Measurements from ENCODE around the gene OLFML3.

OLFML3 gene

GRCh38 chr1:114025609-114026401, 46.5 kb downstream of the OLFML3 start:
- no peak for DNase-seq (ENCODE audit: low read depth in 2 of 2)

DNA sequence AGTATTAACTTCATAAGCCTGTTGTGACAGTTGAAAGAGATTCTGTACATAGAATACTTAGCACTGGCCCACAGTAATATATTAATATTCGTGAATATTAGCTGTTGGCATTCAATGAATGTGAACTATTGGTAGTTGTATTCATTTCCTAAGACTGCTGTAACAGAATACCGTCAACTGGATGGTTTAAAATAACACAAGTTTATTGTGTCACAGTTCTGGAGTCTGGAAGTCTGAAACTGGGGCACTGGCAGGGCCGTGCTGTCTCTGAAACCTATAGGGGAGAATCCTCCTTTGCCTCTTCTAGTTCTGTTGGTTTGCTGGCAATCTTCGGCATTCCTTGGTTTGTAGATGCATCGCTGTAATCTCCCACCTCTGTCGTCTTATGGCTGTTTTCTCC, 47.5 kb downstream of the OLFML3 start:
- DNase-seq (ENCODE audit: low read depth in 2 of 2) = no peak
